HEK293 (cell line): ENCODE data around the gene HSFX4.

Experiments
- CTCF ChIA-PET: fragments of 350-600 bp; formaldehyde crosslinking; extraction: SDS; loops from one replicate; lab custom pipeline; 2021; ENCODE audit warnings: antibody characterized with exemption; lab: Yijun Ruan, JAX
- POLR2A ChIA-PET: fragments of 300-600 bp; formaldehyde crosslinking; extraction: SDS; loops from one replicate; lab custom pipeline; 2020; ENCODE audit warnings: antibody characterized with exemption, inconsistent platforms; lab: Yijun Ruan, JAX
- H3K27ac ChIP-seq: fragments of 200-500 bp; sonication (Bioruptor generic); 2 replicates; pipeline ENCODE4 v1.5.1; 2014; ENCODE audit warnings: low read depth, low read length, control low read depth, inconsistent platforms; ENCODE audit errors: extremely low read depth
- H3K36me3 ChIP-seq, 2 experiments: fragments of 200-500 bp in 1 of 2; sonication (Bioruptor generic) in 1 of 2; 1 replicate in 1 of 2; 2 replicates in 1 of 2; pipeline ENCODE4 v1.5.1; 2014 to 2017; ENCODE audit warnings: inconsistent platforms in 2 of 2, low read length in 2 of 2; ENCODE audit not compliant: control insufficient read depth in 2 of 2, insufficient read depth in 1 of 2
- H3K4me1 ChIP-seq: fragments of 200-500 bp; sonication (Bioruptor generic); 2 replicates; pipeline ENCODE4 v1.5.1; 2014; ENCODE audit warnings: mild to moderate bottlenecking, low read length, inconsistent platforms; ENCODE audit not compliant: control insufficient read depth, insufficient read depth
- H3K4me3 ChIP-seq: 2 replicates; pipeline ENCODE4 v1.5.1; 2011; ENCODE audit warnings: low read depth, mild to moderate bottlenecking, control low read depth, low read length, moderate library complexity
- H3K9me3 ChIP-seq: fragments of 200-500 bp; sonication (Bioruptor generic); 2 replicates; pipeline ENCODE4 v1.5.1; 2014; ENCODE audit warnings: low read depth, low read length, inconsistent platforms; ENCODE audit not compliant: control insufficient read depth, insufficient read depth
- GFI1B ChIP-seq: fragments of 450-650 bp; formaldehyde crosslinking; IDR thresholded peaks from 2 replicates; pipeline ENCODE4 v1.5.1; 2016; ENCODE audit warnings: missing biosample characterization, missing genetic modification characterization
- GLIS2 ChIP-seq: fragments of 450-650 bp; formaldehyde crosslinking; IDR thresholded peaks from 2 replicates; pipeline ENCODE4 v1.5.1; 2016; ENCODE audit warnings: missing biosample characterization, missing genetic modification characterization
- HOXC10 ChIP-seq: sonication (generic); formaldehyde crosslinking; IDR thresholded peaks from 2 replicates; pipeline ENCODE4 v1.8.1; 2023; ENCODE audit warnings: mild to moderate bottlenecking, missing genetic modification reagents
- KLF1 ChIP-seq: fragments of 450-650 bp; formaldehyde crosslinking; IDR thresholded peaks from 2 replicates; pipeline ENCODE4 v1.5.1; 2016; ENCODE audit warnings: missing biosample characterization, missing genetic modification characterization
- KLF10 ChIP-seq: fragments of 450-650 bp; IDR thresholded peaks from 2 replicates; pipeline ENCODE4 v1.5.1; 2018; ENCODE audit warnings: missing biosample characterization, mild to moderate bottlenecking, missing genetic modification characterization
- KLF17 ChIP-seq: fragments of 450-650 bp; formaldehyde crosslinking; IDR thresholded peaks from 2 replicates; pipeline ENCODE4 v1.5.1; 2016; ENCODE audit warnings: missing biosample characterization, missing genetic modification characterization
- KLF7 ChIP-seq: fragments of 450-650 bp; formaldehyde crosslinking; IDR thresholded peaks from 2 replicates; pipeline ENCODE4 v1.5.1; 2016; ENCODE audit warnings: missing biosample characterization, missing genetic modification characterization, borderline replicate concordance
- SALL2 ChIP-seq: fragments of 450-650 bp; formaldehyde crosslinking; IDR thresholded peaks from 2 replicates; pipeline ENCODE4 v1.5.0; 2017; ENCODE audit warnings: missing biosample characterization, mild to moderate bottlenecking, missing genetic modification characterization, borderline replicate concordance
- ZBTB20 ChIP-seq: fragments of 450-650 bp; formaldehyde crosslinking; IDR thresholded peaks from 2 replicates; pipeline ENCODE4 v1.5.1; 2016; ENCODE audit warnings: missing biosample characterization, missing genetic modification characterization
- ZBTB7A ChIP-seq: fragments of 450-650 bp; formaldehyde crosslinking; IDR thresholded peaks from 2 replicates; pipeline ENCODE4 v1.5.1; 2016; ENCODE audit warnings: low read depth, missing biosample characterization, missing genetic modification characterization
- ZFHX2 ChIP-seq: fragments of 450-650 bp; formaldehyde crosslinking; conservative IDR thresholded peaks from 2 replicates; pipeline ENCODE4 v1.5.1; 2016; ENCODE audit warnings: missing biosample characterization, missing genetic modification characterization
- ZFP69B ChIP-seq: fragments of 450-650 bp; formaldehyde crosslinking; IDR thresholded peaks from 2 replicates; pipeline ENCODE4 v1.5.1; 2016; ENCODE audit warnings: missing biosample characterization, missing genetic modification characterization
- ZNF157 ChIP-seq: fragments of 450-650 bp; formaldehyde crosslinking; IDR thresholded peaks from 2 replicates; pipeline ENCODE4 v1.5.1; 2016; ENCODE audit warnings: missing biosample characterization, missing genetic modification characterization
- ZNF248 ChIP-seq: fragments of 450-650 bp; formaldehyde crosslinking; IDR thresholded peaks from 2 replicates; pipeline ENCODE4 v1.5.1; 2017; ENCODE audit warnings: missing biosample characterization, missing genetic modification characterization
- ZNF335 ChIP-seq: fragments of 450-650 bp; formaldehyde crosslinking; conservative IDR thresholded peaks from 2 replicates; pipeline ENCODE4 v1.5.1; 2016; ENCODE audit warnings: missing biosample characterization, missing genetic modification characterization
- ZNF398 ChIP-seq: fragments of 450-650 bp; formaldehyde crosslinking; IDR thresholded peaks from 2 replicates; pipeline ENCODE4 v1.5.1; 2017; ENCODE audit warnings: missing biosample characterization, missing genetic modification characterization
- ZNF510 ChIP-seq: fragments of 450-650 bp; formaldehyde crosslinking; IDR thresholded peaks from 2 replicates; pipeline ENCODE4 v1.5.1; 2018; ENCODE audit warnings: mild to moderate bottlenecking, missing genetic modification characterization, missing biosample characterization; ENCODE audit not compliant: insufficient replicate concordance
- ZNF585B ChIP-seq: fragments of 450-650 bp; formaldehyde crosslinking; IDR thresholded peaks from 2 replicates; pipeline ENCODE4 v1.5.1; 2016; ENCODE audit warnings: missing biosample characterization, missing genetic modification characterization
- ZNF610 ChIP-seq: fragments of 450-650 bp; formaldehyde crosslinking; IDR thresholded peaks from 2 replicates; pipeline ENCODE4 v1.5.1; 2016; ENCODE audit warnings: missing biosample characterization, missing genetic modification characterization, borderline replicate concordance
- ZNF621 ChIP-seq: fragments of 450-650 bp; formaldehyde crosslinking; IDR thresholded peaks from 2 replicates; pipeline ENCODE4 v1.5.1; 2017; ENCODE audit warnings: missing biosample characterization, missing genetic modification characterization
- ZNF629 ChIP-seq: fragments of 450-650 bp; formaldehyde crosslinking; IDR thresholded peaks from 2 replicates; pipeline ENCODE4 v1.5.1; 2017; ENCODE audit warnings: missing biosample characterization, missing genetic modification characterization
- TF ChIP-seq, protein P1 (sequence below): fragments of 450-650 bp; formaldehyde crosslinking; IDR thresholded peaks from 2 replicates; pipeline ENCODE4 v1.5.1; 2016; ENCODE audit warnings: missing biosample characterization, missing genetic modification characterization
- TF ChIP-seq, protein P2 (sequence below): fragments of 450-650 bp; formaldehyde crosslinking; optimal IDR thresholded peaks from 2 replicates; pipeline ENCODE3; 2016; ENCODE audit warnings: missing biosample characterization, mild to moderate bottlenecking, missing genetic modification characterization
- TF ChIP-seq, protein P3 (sequence below): fragments of 450-650 bp; formaldehyde crosslinking; IDR thresholded peaks from 2 replicates; pipeline ENCODE4 v1.5.1; 2016; ENCODE audit warnings: missing biosample characterization, missing genetic modification characterization

The HSFX4 gene

GRCh38 chrX:149938427-149938880, 9.1 kb downstream of the HSFX4 start, which contains the start of gene EOLA2 (continued):
- 0 out of 2 replicates have a peak, but pooled peaks have one; percentile 19 for TF ChIP-seq KLF17 (tag by site-specific recombination)
- no peak for TF ChIP-seq ZNF621 (tag by site-specific recombination)
- TF ChIP-seq, protein P1, sequence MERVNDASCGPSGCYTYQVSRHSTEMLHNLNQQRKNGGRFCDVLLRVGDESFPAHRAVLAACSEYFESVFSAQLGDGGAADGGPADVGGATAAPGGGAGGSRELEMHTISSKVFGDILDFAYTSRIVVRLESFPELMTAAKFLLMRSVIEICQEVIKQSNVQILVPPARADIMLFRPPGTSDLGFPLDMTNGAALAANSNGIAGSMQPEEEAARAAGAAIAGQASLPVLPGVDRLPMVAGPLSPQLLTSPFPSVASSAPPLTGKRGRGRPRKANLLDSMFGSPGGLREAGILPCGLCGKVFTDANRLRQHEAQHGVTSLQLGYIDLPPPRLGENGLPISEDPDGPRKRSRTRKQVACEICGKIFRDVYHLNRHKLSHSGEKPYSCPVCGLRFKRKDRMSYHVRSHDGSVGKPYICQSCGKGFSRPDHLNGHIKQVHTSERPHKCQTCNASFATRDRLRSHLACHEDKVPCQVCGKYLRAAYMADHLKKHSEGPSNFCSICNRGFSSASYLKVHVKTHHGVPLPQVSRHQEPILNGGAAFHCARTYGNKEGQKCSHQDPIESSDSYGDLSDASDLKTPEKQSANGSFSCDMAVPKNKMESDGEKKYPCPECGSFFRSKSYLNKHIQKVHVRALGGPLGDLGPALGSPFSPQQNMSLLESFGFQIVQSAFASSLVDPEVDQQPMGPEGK (tag by site-specific recombination): no peak
- TF ChIP-seq ZNF510 (tag by site-specific recombination): no peak
- 0 out of 2 replicates have a peak, but pooled peaks have one; percentile 46 for TF ChIP-seq ZFHX2

DNA sequence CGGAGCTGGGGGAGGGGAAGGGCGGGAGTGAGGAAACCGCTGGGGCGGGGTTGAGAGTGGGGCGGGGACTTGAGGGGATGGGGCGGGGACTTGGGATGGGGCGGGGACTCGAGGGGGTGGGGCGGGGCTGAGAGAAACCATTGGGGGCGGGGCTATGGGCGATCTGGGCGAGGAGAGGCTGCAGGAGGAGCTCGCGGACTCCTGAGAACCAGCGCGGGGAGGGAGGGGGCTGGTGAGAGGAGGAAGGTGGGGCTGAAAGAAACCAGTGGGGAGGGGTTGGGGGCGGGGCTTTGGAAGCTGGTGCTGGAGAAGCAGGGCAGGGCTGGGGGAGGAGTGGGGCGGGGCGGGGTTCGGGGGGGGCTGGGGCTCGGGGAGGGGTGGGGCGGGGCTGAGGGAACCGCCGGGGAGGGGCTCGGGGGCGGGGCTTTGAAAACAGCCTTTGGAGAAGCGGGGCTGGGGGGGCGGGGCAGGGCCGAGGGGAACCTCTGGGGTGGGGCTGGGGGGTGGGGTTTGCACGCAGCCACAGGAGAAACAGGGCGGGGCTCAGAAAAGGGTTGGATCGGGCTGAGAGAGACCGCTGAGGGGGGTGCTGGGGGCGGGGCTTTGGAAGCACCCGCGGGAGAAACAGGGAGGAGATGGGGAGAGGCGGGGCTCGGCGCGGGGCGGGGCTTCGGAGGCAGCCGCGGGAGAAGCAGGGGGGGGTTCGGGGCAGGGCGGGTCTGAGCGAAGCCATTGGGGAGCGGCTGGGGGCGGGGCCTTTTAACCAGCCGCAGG, 9.7 kb downstream of the HSFX4 start:
- H3K36me3 ChIP-seq: peaks cover 0 to 15% of the 10 kb centered on the region in 2 experiments; a peak in 2 of 3 replicates
- peak overlapping the region; percentile 50 for H3K4me3 ChIP-seq
- no peak overlapping the region for H3K27ac ChIP-seq
- POLR2A ChIA-PET: interaction anchor here (0.6 to 3.8 kb wide), 11 partner anchors 10 to 629 kb away, joined by 3 to 51 read pairs (median 4); partner anchors contain the start of genes EOLA1, MAMLD1 and MTM1
- CTCF ChIA-PET: interaction anchor here (0.6 to 2.1 kb wide), 9 partner anchors 11 to 1477 kb away, joined by 3 to 11 read pairs (median 3); no protein-coding TSS in a partner anchor
- no peaks in the 10 kb centered on the region for H3K9me3 ChIP-seq
- no peaks in the 10 kb centered on the region for H3K4me1 ChIP-seq
- TF ChIP-seq GFI1B (no peak), SALL2 (no peak), ZFP69B (tag by site-specific recombination) (no peak), ZNF157 (tag by site-specific recombination) (no peak), KLF7 (tag by site-specific recombination) (no peak), KLF1 (tag by site-specific recombination) (no peak), ZBTB7A (tag by site-specific recombination) (no peak), ZNF585B (tag by site-specific recombination) (no peak), ZNF248 (tag by site-specific recombination) (no peak), ZBTB20 (no peak)
- TF ChIP-seq, protein P2, sequence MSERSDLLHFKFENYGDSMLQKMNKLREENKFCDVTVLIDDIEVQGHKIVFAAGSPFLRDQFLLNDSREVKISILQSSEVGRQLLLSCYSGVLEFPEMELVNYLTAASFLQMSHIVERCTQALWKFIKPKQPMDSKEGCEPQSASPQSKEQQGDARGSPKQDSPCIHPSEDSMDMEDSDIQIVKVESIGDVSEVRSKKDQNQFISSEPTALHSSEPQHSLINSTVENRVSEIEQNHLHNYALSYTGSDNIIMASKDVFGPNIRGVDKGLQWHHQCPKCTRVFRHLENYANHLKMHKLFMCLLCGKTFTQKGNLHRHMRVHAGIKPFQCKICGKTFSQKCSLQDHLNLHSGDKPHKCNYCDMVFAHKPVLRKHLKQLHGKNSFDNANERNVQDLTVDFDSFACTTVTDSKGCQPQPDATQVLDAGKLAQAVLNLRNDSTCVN (tag by site-specific recombination): no peak
- TF ChIP-seq, protein P3, sequence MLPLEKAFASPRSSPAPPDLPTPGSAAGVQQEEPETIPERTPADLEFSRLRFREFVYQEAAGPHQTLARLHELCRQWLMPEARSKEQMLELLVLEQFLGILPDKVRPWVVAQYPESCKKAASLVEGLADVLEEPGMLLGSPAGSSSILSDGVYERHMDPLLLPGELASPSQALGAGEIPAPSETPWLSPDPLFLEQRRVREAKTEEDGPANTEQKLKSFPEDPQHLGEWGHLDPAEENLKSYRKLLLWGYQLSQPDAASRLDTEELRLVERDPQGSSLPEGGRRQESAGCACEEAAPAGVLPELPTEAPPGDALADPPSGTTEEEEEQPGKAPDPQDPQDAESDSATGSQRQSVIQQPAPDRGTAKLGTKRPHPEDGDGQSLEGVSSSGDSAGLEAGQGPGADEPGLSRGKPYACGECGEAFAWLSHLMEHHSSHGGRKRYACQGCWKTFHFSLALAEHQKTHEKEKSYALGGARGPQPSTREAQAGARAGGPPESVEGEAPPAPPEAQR (tag by site-specific recombination): no peak

DNA sequence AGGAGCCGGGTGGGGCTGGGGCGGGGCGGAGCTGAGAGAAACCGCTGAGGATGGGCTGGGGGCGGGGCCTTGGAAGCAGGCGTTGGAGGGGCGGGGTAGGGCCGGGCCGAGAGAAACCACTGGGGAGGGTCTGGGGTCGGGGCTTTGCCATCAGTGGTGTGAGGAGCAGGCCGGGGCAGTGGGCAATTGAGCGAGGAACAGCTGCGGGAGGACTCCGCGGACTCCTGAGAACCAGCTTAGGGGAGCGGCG, 10.2 kb downstream of the HSFX4 start:
- CTCF ChIA-PET: interaction anchor here (0.7 to 2.1 kb wide), 6 partner anchors 10 to 1040 kb away, joined by 3 to 11 read pairs (median 4); no protein-coding TSS in a partner anchor
- Histone ChIP-seq H3K27ac (peak overlapping the region; percentile 50), H3K36me3 (peaks cover 0 to 13% of the 10 kb centered on the region in 2 experiments; a peak in 2 of 3 replicates), H3K4me1 (no peaks in the 10 kb centered on the region), H3K9me3 (no peaks in the 10 kb centered on the region), H3K4me3 (peak overlapping the region; percentile 41)
- POLR2A ChIA-PET: interaction anchor here (0.6 to 3.8 kb wide), 8 partner anchors 24 to 754 kb away, joined by 3 to 51 read pairs (median 4); partner anchors contain the start of genes EOLA1, MAMLD1, MTM1 and MTMR1
- TF ChIP-seq KLF1 (tag by site-specific recombination): 0 out of 2 replicates have a peak, but pooled peaks have one; percentile 2
- peak; percentile 28; the same call in 1 of the 2 replicates for TF ChIP-seq KLF10 (tag by site-specific recombination)
- TF ChIP-seq ZNF335 (tag by site-specific recombination): 0 out of 2 replicates have a peak, but pooled peaks have one; percentile 14
- no peak for TF ChIP-seq ZNF398 (tag by site-specific recombination)
- TF ChIP-seq GLIS2: 0 out of 2 replicates have a peak, but pooled peaks have one; percentile 9
- no peak for TF ChIP-seq HOXC10 (CRISPR knock-in tag)
- TF ChIP-seq ZNF610 (tag by site-specific recombination): 0 out of 2 replicates have a peak, but pooled peaks have one; percentile 33
- no peak for TF ChIP-seq ZNF629 (tag by site-specific recombination)
